NB4 (cell line): ENCODE data around the gene U2AF2.

Experiments
- CTCF ChIP-seq: IDR thresholded peaks from one replicate; pipeline ENCODE4 v1.5.1; 2012; ENCODE audit warnings: low read depth, low read length
- MAX ChIP-seq: IDR thresholded peaks from 2 replicates; pipeline ENCODE4 v1.6.1; 2011; ENCODE audit warnings: low read depth, low read length
- MYC ChIP-seq: IDR thresholded peaks from 2 replicates; pipeline ENCODE4 v1.6.1; 2011; ENCODE audit warnings: low read depth, low read length
- POLR2A ChIP-seq: IDR thresholded peaks from 2 replicates; pipeline ENCODE4 v1.6.1; 2011; ENCODE audit warnings: mild to moderate bottlenecking; ENCODE audit not compliant: insufficient read length; ENCODE audit errors: extremely low read depth

GRCh38 chr19:55650126-55650557 lies 4.7 kb upstream of the U2AF2 start:
- TF ChIP-seq CTCF (no peak), POLR2A (no peak), MAX (no peak), MYC (no peak)
